HEK293 (cell line): ENCODE data around the gene GLT8D2.

Source experiments
- CTCF ChIA-PET: fragments of 350-600 bp; formaldehyde crosslinking; extraction: SDS; loops from one replicate; lab custom pipeline; 2021; ENCODE audit warnings: antibody characterized with exemption; lab: Yijun Ruan, JAX
- POLR2A ChIA-PET: fragments of 300-600 bp; formaldehyde crosslinking; extraction: SDS; loops from one replicate; lab custom pipeline; 2020; ENCODE audit warnings: antibody characterized with exemption, inconsistent platforms; lab: Yijun Ruan, JAX
- H3K27ac ChIP-seq: fragments of 200-500 bp; sonication (Bioruptor generic); 2 replicates; pipeline ENCODE4 v1.5.1; 2014; ENCODE audit warnings: low read depth, low read length, control low read depth, inconsistent platforms; ENCODE audit errors: extremely low read depth
- H3K36me3 ChIP-seq, 2 experiments: fragments of 200-500 bp in 1 of 2; sonication (Bioruptor generic) in 1 of 2; 1 replicate in 1 of 2; 2 replicates in 1 of 2; pipeline ENCODE4 v1.5.1; 2014 to 2017; ENCODE audit warnings: inconsistent platforms in 2 of 2, low read length in 2 of 2; ENCODE audit not compliant: control insufficient read depth in 2 of 2, insufficient read depth in 1 of 2
- H3K4me1 ChIP-seq: fragments of 200-500 bp; sonication (Bioruptor generic); 2 replicates; pipeline ENCODE4 v1.5.1; 2014; ENCODE audit warnings: mild to moderate bottlenecking, low read length, inconsistent platforms; ENCODE audit not compliant: control insufficient read depth, insufficient read depth
- H3K4me3 ChIP-seq: 2 replicates; pipeline ENCODE4 v1.5.1; 2011; ENCODE audit warnings: low read depth, mild to moderate bottlenecking, control low read depth, low read length, moderate library complexity
- H3K9me3 ChIP-seq: fragments of 200-500 bp; sonication (Bioruptor generic); 2 replicates; pipeline ENCODE4 v1.5.1; 2014; ENCODE audit warnings: low read depth, low read length, inconsistent platforms; ENCODE audit not compliant: control insufficient read depth, insufficient read depth
- ATF2 ChIP-seq: fragments of 450-650 bp; formaldehyde crosslinking; IDR thresholded peaks from 2 replicates; pipeline ENCODE4 v1.5.1; 2016; ENCODE audit warnings: missing biosample characterization, missing genetic modification characterization, low read depth
- BCL11B ChIP-seq: fragments of 450-650 bp; formaldehyde crosslinking; IDR thresholded peaks from 2 replicates; pipeline ENCODE4 v1.5.1; 2016; ENCODE audit warnings: low read depth, missing biosample characterization, missing genetic modification characterization
- EGR2 ChIP-seq: fragments of 450-650 bp; formaldehyde crosslinking; IDR thresholded peaks from 2 replicates; pipeline ENCODE4 v1.5.1; 2016; ENCODE audit warnings: low read depth, missing biosample characterization, missing genetic modification characterization
- GFI1B ChIP-seq: fragments of 450-650 bp; formaldehyde crosslinking; IDR thresholded peaks from 2 replicates; pipeline ENCODE4 v1.5.1; 2016; ENCODE audit warnings: missing biosample characterization, missing genetic modification characterization
- GLI2 ChIP-seq: fragments of 450-650 bp; formaldehyde crosslinking; IDR thresholded peaks from 2 replicates; pipeline ENCODE4; 2017; ENCODE audit warnings: missing biosample characterization, missing genetic modification characterization, low read depth, borderline replicate concordance
- HOXC10 ChIP-seq: sonication (generic); formaldehyde crosslinking; IDR thresholded peaks from 2 replicates; pipeline ENCODE4 v1.8.1; 2023; ENCODE audit warnings: mild to moderate bottlenecking, missing genetic modification reagents
- KLF9 ChIP-seq: fragments of 450-650 bp; formaldehyde crosslinking; IDR thresholded peaks from 2 replicates; pipeline ENCODE4 v1.5.1; 2016; ENCODE audit warnings: missing biosample characterization, missing genetic modification characterization, low read depth
- MYNN ChIP-seq: fragments of 450-650 bp; formaldehyde crosslinking; IDR thresholded peaks from 2 replicates; pipeline ENCODE4 v1.5.1; 2016; ENCODE audit warnings: missing biosample characterization, missing genetic modification characterization, borderline replicate concordance
- TCF7L2 ChIP-seq: IDR thresholded peaks from 2 replicates; pipeline ENCODE4 v1.6.1; 2011; ENCODE audit warnings: low read depth, mild to moderate bottlenecking, inconsistent platforms, low read length, moderate library complexity, borderline replicate concordance
- TSHZ1 ChIP-seq: fragments of 450-650 bp; formaldehyde crosslinking; IDR thresholded peaks from 2 replicates; pipeline ENCODE4 v1.5.1; 2016; ENCODE audit warnings: missing biosample characterization, missing genetic modification characterization, borderline replicate concordance
- YY1 ChIP-seq: fragments of 450-650 bp; formaldehyde crosslinking; IDR thresholded peaks from 2 replicates; pipeline ENCODE4 v1.5.1; 2018; ENCODE audit warnings: missing biosample characterization, missing genetic modification characterization
- ZBTB10 ChIP-seq: fragments of 450-650 bp; formaldehyde crosslinking; IDR thresholded peaks from 2 replicates; pipeline ENCODE4 v1.5.1; 2016; ENCODE audit warnings: missing biosample characterization, missing genetic modification characterization
- ZNF148 ChIP-seq: fragments of 450-650 bp; formaldehyde crosslinking; IDR thresholded peaks from 2 replicates; pipeline ENCODE4 v1.5.0; 2017; ENCODE audit warnings: missing biosample characterization, missing genetic modification characterization, borderline replicate concordance
- ZNF175 ChIP-seq: fragments of 450-650 bp; formaldehyde crosslinking; IDR thresholded peaks from 2 replicates; pipeline ENCODE4 v1.5.1; 2016; ENCODE audit warnings: missing biosample characterization, missing genetic modification characterization
- ZNF23 ChIP-seq: fragments of 450-650 bp; formaldehyde crosslinking; IDR thresholded peaks from 2 replicates; pipeline ENCODE4 v1.5.1; 2016; ENCODE audit warnings: missing biosample characterization, missing genetic modification characterization, borderline replicate concordance
- ZNF404 ChIP-seq: fragments of 450-650 bp; formaldehyde crosslinking; IDR thresholded peaks from 2 replicates; pipeline ENCODE4 v1.5.1; 2017; ENCODE audit warnings: missing biosample characterization, missing genetic modification characterization
- ZNF571 ChIP-seq: fragments of 450-650 bp; formaldehyde crosslinking; IDR thresholded peaks from 2 replicates; pipeline ENCODE4 v1.5.0; 2017; ENCODE audit warnings: missing biosample characterization, missing genetic modification characterization
- ZNF621 ChIP-seq: fragments of 450-650 bp; formaldehyde crosslinking; IDR thresholded peaks from 2 replicates; pipeline ENCODE4 v1.5.1; 2017; ENCODE audit warnings: missing biosample characterization, missing genetic modification characterization
- ZNF624 ChIP-seq: fragments of 450-650 bp; formaldehyde crosslinking; IDR thresholded peaks from 2 replicates; pipeline ENCODE4 v1.5.1; 2017; ENCODE audit warnings: missing biosample characterization, missing genetic modification characterization
- ZNF692 ChIP-seq: fragments of 450-650 bp; formaldehyde crosslinking; IDR thresholded peaks from 2 replicates; pipeline ENCODE4 v1.5.1; 2016; ENCODE audit warnings: missing biosample characterization, missing genetic modification characterization
- ZSCAN5A ChIP-seq: fragments of 450-650 bp; formaldehyde crosslinking; IDR thresholded peaks from 2 replicates; pipeline ENCODE4 v1.5.1; 2016; ENCODE audit warnings: missing biosample characterization, missing genetic modification characterization

Gene GLT8D2

GRCh38 chr12:104000807-104001434 lies 49.1 kb downstream of the GLT8D2 start:
- CTCF ChIA-PET, result interaction anchor here (1.0 kb wide), 1 partner anchor 10 kb away, joined by 3 read pairs; no protein-coding TSS in a partner anchor
- H3K4me3 ChIP-seq, result no peak overlapping the region
- no peaks in the 10 kb centered on the region for H3K4me1 ChIP-seq
- H3K36me3 ChIP-seq, result no peaks in the 10 kb centered on the region
- no peak for TF ChIP-seq ZNF148 (tag by site-specific recombination)
- no peak for TF ChIP-seq ZNF692 (tag by site-specific recombination)
- TF ChIP-seq ZNF571, result no peak
- no peak for TF ChIP-seq ZNF404
- TF ChIP-seq BCL11B (tag by site-specific recombination), result no peak
- TF ChIP-seq, all 188 proteins: peak for 0
- Histone ChIP-seq H3K27ac (no peak overlapping the region), H3K9me3 (no peaks in the 10 kb centered on the region)
- POLR2A ChIA-PET, result no interaction called here

GRCh38 chr12:103998976-103999375 lies 51.0 kb downstream of the GLT8D2 start:
- no peaks in the 10 kb centered on the region for H3K36me3 ChIP-seq
- ChIA-PET CTCF (no interaction called here), POLR2A (interaction anchor here (1.2 to 1.4 kb wide), 2 partner anchors 33 to 65 kb away, joined by 3 read pairs; partner anchors contain the start of genes HCFC2 and TDG)
- H3K9me3 ChIP-seq, result no peaks in the 10 kb centered on the region
- no peak overlapping the region for H3K4me3 ChIP-seq
- H3K4me1 ChIP-seq, result no peaks in the 10 kb centered on the region
- no peak overlapping the region for H3K27ac ChIP-seq
- TF ChIP-seq HOXC10 (CRISPR knock-in tag) (no peak), ZNF175 (tag by site-specific recombination) (no peak), ZNF624 (tag by site-specific recombination) (no peak), KLF9 (tag by site-specific recombination) (no peak), EGR2 (tag by site-specific recombination) (no peak), TCF7L2 (no peak), ZNF23 (tag by site-specific recombination) (no peak), ZSCAN5A (no peak), ZBTB10 (tag by site-specific recombination) (no peak), YY1 (tag by site-specific recombination) (no peak), MYNN (tag by site-specific recombination) (no peak), GLI2 (tag by site-specific recombination) (no peak), ZNF621 (no peak), ATF2 (no peak), TSHZ1 (tag by site-specific recombination) (no peak), GFI1B (tag by site-specific recombination) (no peak)
